Inferior parietal cortex (tissue), 1 donor: ENCODE measurements around the gene NEB.
"Not testable (repeated sequence)": the region's sequence is repeated elsewhere in the genome, so short reads cannot be mapped to it uniquely, and the experiment has no call there.

Source experiments
- DNase-seq: peaks from one replicate; pipeline ENCODE4 v3.0.0-alpha.2; 2016; ENCODE audit errors: extremely low spot score

The NEB gene

GRCh38 chr2:151614159-151614558 lies 120.1 kb downstream of the NEB start:
- DNase-seq = no peak

GRCh38 chr2:151611351-151611750 lies 122.9 kb downstream of the NEB start:
- DNase-seq = no peak

GRCh38 chr2:151610310-151610709 lies 124.0 kb downstream of the NEB start:
- DNase-seq = no peak

- no peak for DNase-seq
Observed at GRCh38 chr2:151609705-151610104, 124.6 kb downstream of the NEB start.

GRCh38 chr2:151607459-151608424 lies 126.5 kb downstream of the NEB start:
- not testable (repeated sequence) for DNase-seq

- not testable (repeated sequence) for DNase-seq
Observed at GRCh38 chr2:151603530-151603929, 130.7 kb downstream of the NEB start.

GRCh38 chr2:151602402-151602801 lies 131.9 kb downstream of the NEB start:
- DNase-seq = not testable (repeated sequence)

- DNase-seq = not testable (repeated sequence)
Observed at GRCh38 chr2:151601803-151602202, 132.5 kb downstream of the NEB start.

- DNase-seq = not testable (repeated sequence)
Observed at GRCh38 chr2:151596903-151597608, 137.2 kb downstream of the NEB start.

- not testable (repeated sequence) for DNase-seq
Observed at GRCh38 chr2:151591908-151592255, 142.4 kb downstream of the NEB start.

GRCh38 chr2:151591250-151591907 lies 142.9 kb downstream of the NEB start:
- DNase-seq = not testable (repeated sequence)

- not testable (repeated sequence) for DNase-seq
Observed at GRCh38 chr2:151581300-151581699, 153.0 kb downstream of the NEB start.

GRCh38 chr2:151580697-151581096 lies 153.6 kb downstream of the NEB start:
- not testable (repeated sequence) for DNase-seq

- DNase-seq = no peak
Observed at GRCh38 chr2:151577116-151577515, 157.2 kb downstream of the NEB start.

GRCh38 chr2:151576080-151576479 lies 158.2 kb downstream of the NEB start:
- no peak for DNase-seq

- no peak for DNase-seq
Observed at GRCh38 chr2:151575338-151575737, 158.9 kb downstream of the NEB start.

- DNase-seq = no peak
Observed at GRCh38 chr2:151570191-151570590, 164.1 kb downstream of the NEB start.

GRCh38 chr2:151569167-151569566 lies 165.1 kb downstream of the NEB start:
- DNase-seq = no peak

- peak; percentile 57 for DNase-seq
Observed at GRCh38 chr2:151568501-151568900, 165.8 kb downstream of the NEB start.

- DNase-seq = no peak
Observed at GRCh38 chr2:151567006-151567405, 167.3 kb downstream of the NEB start.

- DNase-seq = no peak
Observed at GRCh38 chr2:151562398-151562797, 171.9 kb downstream of the NEB start.

- no peak for DNase-seq
Observed at GRCh38 chr2:151560289-151560688, 174.0 kb downstream of the NEB start.
